Measurements from ENCODE around the gene CD300E.

GRCh38 chr17:74601944-74602572 lies 21.5 kb downstream of the CD300E start:
- peak; percentile 76 to 95 (median 85) for TF ChIP-seq CTCF (IDR thresholded peaks at IDR 0.05 in 2 of 3, conservative IDR thresholded peaks at IDR 0.05 in 1 of 3; ENCODE audit: borderline replicate concordance in 1 of 3, insufficient read depth in 1 of 3, low read depth in 2 of 3, low read length in 2 of 3)
- no peak for TF ChIP-seq POLR2AphosphoS5 (IDR thresholded peaks at IDR 0.05; ENCODE audit: low read depth, low read length)
- TF ChIP-seq YY1 (IDR thresholded peaks at IDR 0.05; ENCODE audit: extremely low read depth, insufficient replicate concordance, low read depth, low read length), result peak; percentile 7
- no peak for TF ChIP-seq REST (IDR thresholded peaks at IDR 0.05; ENCODE audit: low read depth)
- no peak for TF ChIP-seq POLR2A (IDR thresholded peaks at IDR 0.05; ENCODE audit: borderline replicate concordance, extremely low read depth, insufficient read depth, insufficient read length)
- TF ChIP-seq EZH2 (IDR thresholded peaks at IDR 0.05), result no peak
- no peak for TF ChIP-seq FOSL1 (IDR thresholded peaks at IDR 0.05; ENCODE audit: low read depth)
- TF ChIP-seq SIN3A (IDR thresholded peaks at IDR 0.05; ENCODE audit: low read depth), result no peak
- no peak for TF ChIP-seq ZNF274 (IDR thresholded peaks at IDR 0.05; ENCODE audit: low read depth, low read length)
- no peak for TF ChIP-seq EGR1 (IDR thresholded peaks at IDR 0.05; ENCODE audit: low read depth)
- no peak for TF ChIP-seq JUND (IDR thresholded peaks at IDR 0.05)
- no peak for TF ChIP-seq EZH2phosphoT487 (IDR thresholded peaks at IDR 0.05; ENCODE audit: borderline replicate concordance)
- TF ChIP-seq ATF3 (IDR thresholded peaks at IDR 0.05), result no peak
- TF ChIP-seq CEBPB (IDR thresholded peaks at IDR 0.05; ENCODE audit: low read depth), result no peak

All from HCT116 (cell line).